Muscle of back (tissue), 10 donors: Measurements from ENCODE around the gene MCCC2. TPM values are rescaled to one million over a fixed set of nuclear protein-coding genes. Genes with fewer than 3 reads are reported as not detected.

Experiments used
- polyA plus RNA-seq, 10 donors: library from polyadenylated mRNA; unstranded; fragments of 120-200 nt; gene quantifications; one replicate each; pipeline ENCODE4 v1.2.1, GENCODE V29; 2013; ENCODE audit not compliant: insufficient read length in 10 of 10

The MCCC2 gene
- polyA plus RNA-seq, 10 donors, result 12.0 to 27.3 (median 18.5) TPM

Other genes starting within 250 kb of the MCCC2 start
- 10 to 100 TPM; 21.0 to 34.6 (median 27.8) TPM for gene BDP1, start 131.7 kb upstream of the MCCC2 start, polyA plus RNA-seq
- under 1 TPM in 2 of 10 donors, not detected in 8; 0.15 to 0.18 TPM for gene CARTPT, start 131.9 kb downstream of the MCCC2 start, polyA plus RNA-seq